Parathyroid adenoma (tissue), 2 donors: ENCODE data around the gene TNS4.

Source experiments
- H2AFZ ChIP-seq: fragments of 300-600 bp; sonication (generic); one replicate; pipeline ENCODE4 v1.7.0; 2017; ENCODE audit warnings: antibody characterized with exemption, mild to moderate bottlenecking
- H3K27ac ChIP-seq: fragments of 300-600 bp; sonication (generic); one replicate; pipeline ENCODE4 v1.7.0; 2017
- H3K27me3 ChIP-seq: fragments of 300-600 bp; sonication (generic); one replicate; pipeline ENCODE4 v1.7.0; 2017; ENCODE audit warnings: low read length; ENCODE audit not compliant: control insufficient read depth, insufficient read depth
- H3K36me3 ChIP-seq: fragments of 300-600 bp; sonication (generic); one replicate; pipeline ENCODE4 v1.7.0; 2017; ENCODE audit warnings: low read length; ENCODE audit not compliant: control insufficient read depth, insufficient read depth
- H3K4me1 ChIP-seq: fragments of 300-600 bp; sonication (generic); one replicate; pipeline ENCODE4 v1.7.0; 2017; ENCODE audit warnings: control low read depth
- H3K4me2 ChIP-seq: fragments of 300-600 bp; sonication (generic); one replicate; pipeline ENCODE4 v1.7.0; 2017; ENCODE audit warnings: low read length
- H3K4me3 ChIP-seq: fragments of 300-600 bp; sonication (generic); one replicate; pipeline ENCODE4 v1.7.0; 2017; ENCODE audit warnings: low read depth, low read length
- H3K79me2 ChIP-seq: fragments of 300-600 bp; sonication (generic); one replicate; pipeline ENCODE4 v1.7.0; 2017; ENCODE audit warnings: control low read depth
- H3K9ac ChIP-seq: fragments of 300-600 bp; sonication (generic); one replicate; pipeline ENCODE4 v1.7.0; 2017; ENCODE audit warnings: mild to moderate bottlenecking
- H3K9me3 ChIP-seq: fragments of 300-600 bp; sonication (generic); one replicate; pipeline ENCODE4 v1.7.0; 2017; ENCODE audit warnings: low read length; ENCODE audit not compliant: control insufficient read depth
- CTCF ChIP-seq: fragments of 300-600 bp; sonication (generic); IDR thresholded peaks from one replicate; pipeline ENCODE4 v1.7.0; 2017; ENCODE audit warnings: antibody characterized with exemption, mild to moderate bottlenecking
- donor health status: primary hyperparathyroidism.

Gene TNS4

GRCh38 chr17:40522250-40522960 lies 21.0 kb upstream of the TNS4 start:
- Histone ChIP-seq H3K4me1 (no peaks in the 10 kb centered on the region), H2AFZ (no peak overlapping the region), H3K9me3 (no peaks in the 10 kb centered on the region), H3K79me2 (no peaks in the 10 kb centered on the region), H3K36me3 (no peaks in the 10 kb centered on the region), H3K27ac (no peak overlapping the region), H3K27me3 (no peaks in the 10 kb centered on the region), H3K9ac (no peak overlapping the region), H3K4me3 (no peak overlapping the region), H3K4me2 (no peak overlapping the region)
- TF ChIP-seq CTCF, result no peak

GRCh38 chr17:40520991-40521453 lies 19.6 kb upstream of the TNS4 start:
- Histone ChIP-seq H3K27me3 (no peaks in the 10 kb centered on the region), H3K27ac (no peak overlapping the region), H3K36me3 (no peaks in the 10 kb centered on the region), H3K4me3 (no peak overlapping the region), H3K4me2 (no peak overlapping the region), H3K4me1 (no peaks in the 10 kb centered on the region), H2AFZ (no peak overlapping the region), H3K9me3 (no peaks in the 10 kb centered on the region), H3K9ac (no peak overlapping the region), H3K79me2 (no peaks in the 10 kb centered on the region)
- TF ChIP-seq CTCF, result no peak

GRCh38 chr17:40519089-40519775 lies 17.8 kb upstream of the TNS4 start:
- no peak for TF ChIP-seq CTCF

GRCh38 chr17:40518401-40519088 lies 17.1 kb upstream of the TNS4 start:
- Histone ChIP-seq H3K27ac (no peak overlapping the region), H3K4me1 (no peaks in the 10 kb centered on the region)

More at GRCh38 chr17:40519089-40519775, 17.8 kb upstream of the TNS4 start:
- no peaks in the 10 kb centered on the region for H3K36me3 ChIP-seq
- no peaks in the 10 kb centered on the region for H3K27me3 ChIP-seq
- no peak overlapping the region for H3K27ac ChIP-seq
- H3K79me2 ChIP-seq, result no peaks in the 10 kb centered on the region
- no peak overlapping the region for H3K9ac ChIP-seq
- H3K4me2 ChIP-seq, result no peak overlapping the region
- H2AFZ ChIP-seq, result no peak overlapping the region
- no peaks in the 10 kb centered on the region for H3K4me1 ChIP-seq
- no peak overlapping the region for H3K4me3 ChIP-seq
- H3K9me3 ChIP-seq, result no peaks in the 10 kb centered on the region

More at GRCh38 chr17:40518401-40519088, 17.1 kb upstream of the TNS4 start:
- Histone ChIP-seq H2AFZ (no peak overlapping the region), H3K9me3 (no peaks in the 10 kb centered on the region), H3K4me3 (no peak overlapping the region), H3K9ac (no peak overlapping the region), H3K27me3 (no peaks in the 10 kb centered on the region), H3K79me2 (no peaks in the 10 kb centered on the region), H3K36me3 (no peaks in the 10 kb centered on the region), H3K4me2 (no peak overlapping the region)
- TF ChIP-seq CTCF, result no peak
